ENCODE results near the gene SPINK7.

DNA sequence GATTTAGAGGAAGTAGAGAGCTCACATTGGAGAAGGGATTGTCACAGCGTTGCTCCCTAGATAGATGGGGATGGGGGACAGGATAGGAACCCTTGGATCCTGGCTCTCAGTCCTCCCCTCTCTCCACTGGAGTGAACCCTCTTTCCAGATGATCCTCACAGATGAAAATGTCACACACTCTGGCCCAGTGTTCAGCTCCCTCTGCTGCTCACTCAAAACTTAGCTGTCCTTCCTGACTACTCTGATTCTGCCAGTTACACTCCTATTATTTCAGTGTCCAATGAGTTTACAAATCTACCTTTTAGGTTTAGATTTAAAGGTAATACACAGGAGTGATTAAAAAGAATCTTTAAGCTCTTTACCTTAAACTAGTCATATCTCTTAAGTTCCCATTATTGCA lies 5.8 kb upstream of the SPINK7 start:
- TF ChIP-seq, protein P1, sequence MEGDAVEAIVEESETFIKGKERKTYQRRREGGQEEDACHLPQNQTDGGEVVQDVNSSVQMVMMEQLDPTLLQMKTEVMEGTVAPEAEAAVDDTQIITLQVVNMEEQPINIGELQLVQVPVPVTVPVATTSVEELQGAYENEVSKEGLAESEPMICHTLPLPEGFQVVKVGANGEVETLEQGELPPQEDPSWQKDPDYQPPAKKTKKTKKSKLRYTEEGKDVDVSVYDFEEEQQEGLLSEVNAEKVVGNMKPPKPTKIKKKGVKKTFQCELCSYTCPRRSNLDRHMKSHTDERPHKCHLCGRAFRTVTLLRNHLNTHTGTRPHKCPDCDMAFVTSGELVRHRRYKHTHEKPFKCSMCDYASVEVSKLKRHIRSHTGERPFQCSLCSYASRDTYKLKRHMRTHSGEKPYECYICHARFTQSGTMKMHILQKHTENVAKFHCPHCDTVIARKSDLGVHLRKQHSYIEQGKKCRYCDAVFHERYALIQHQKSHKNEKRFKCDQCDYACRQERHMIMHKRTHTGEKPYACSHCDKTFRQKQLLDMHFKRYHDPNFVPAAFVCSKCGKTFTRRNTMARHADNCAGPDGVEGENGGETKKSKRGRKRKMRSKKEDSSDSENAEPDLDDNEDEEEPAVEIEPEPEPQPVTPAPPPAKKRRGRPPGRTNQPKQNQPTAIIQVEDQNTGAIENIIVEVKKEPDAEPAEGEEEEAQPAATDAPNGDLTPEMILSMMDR (IDR thresholded peaks at IDR 0.05; ENCODE audit: low read depth, low read length) = no peak
- no peak for TF ChIP-seq EZH2phosphoT487 (IDR thresholded peaks at IDR 0.05; ENCODE audit: low read depth)
